HG03139 (cell line): ENCODE results near the gene UGT1A1.
"Not testable (repeated sequence)": the region's sequence is repeated elsewhere in the genome, so short reads cannot be mapped to it uniquely, and the experiment has no call there.

Experiments used
- ATAC-seq: cut with Tn5 transposase; IDR thresholded peaks from one replicate; pipeline ENCODE4 v1.9.1; 2021; ENCODE audit not compliant: unreplicated experiment

The UGT1A1 gene

DNA sequence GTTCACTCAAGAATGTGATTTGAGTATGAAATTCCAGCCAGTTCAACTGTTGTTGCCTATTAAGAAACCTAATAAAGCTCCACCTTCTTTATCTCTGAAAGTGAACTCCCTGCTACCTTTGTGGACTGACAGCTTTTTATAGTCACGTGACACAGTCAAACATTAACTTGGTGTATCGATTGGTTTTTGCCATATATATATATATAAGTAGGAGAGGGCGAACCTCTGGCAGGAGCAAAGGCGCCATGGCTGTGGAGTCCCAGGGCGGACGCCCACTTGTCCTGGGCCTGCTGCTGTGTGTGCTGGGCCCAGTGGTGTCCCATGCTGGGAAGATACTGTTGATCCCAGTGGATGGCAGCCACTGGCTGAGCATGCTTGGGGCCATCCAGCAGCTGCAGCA is at the start of gene UGT1A1:
Gene UGT1A1, plus strand, starts transcription at position 228 of the 400 bp plus-strand sequence. Its CDS starts 18 bp downstream, at position 246.
- no peak for ATAC-seq

DNA sequence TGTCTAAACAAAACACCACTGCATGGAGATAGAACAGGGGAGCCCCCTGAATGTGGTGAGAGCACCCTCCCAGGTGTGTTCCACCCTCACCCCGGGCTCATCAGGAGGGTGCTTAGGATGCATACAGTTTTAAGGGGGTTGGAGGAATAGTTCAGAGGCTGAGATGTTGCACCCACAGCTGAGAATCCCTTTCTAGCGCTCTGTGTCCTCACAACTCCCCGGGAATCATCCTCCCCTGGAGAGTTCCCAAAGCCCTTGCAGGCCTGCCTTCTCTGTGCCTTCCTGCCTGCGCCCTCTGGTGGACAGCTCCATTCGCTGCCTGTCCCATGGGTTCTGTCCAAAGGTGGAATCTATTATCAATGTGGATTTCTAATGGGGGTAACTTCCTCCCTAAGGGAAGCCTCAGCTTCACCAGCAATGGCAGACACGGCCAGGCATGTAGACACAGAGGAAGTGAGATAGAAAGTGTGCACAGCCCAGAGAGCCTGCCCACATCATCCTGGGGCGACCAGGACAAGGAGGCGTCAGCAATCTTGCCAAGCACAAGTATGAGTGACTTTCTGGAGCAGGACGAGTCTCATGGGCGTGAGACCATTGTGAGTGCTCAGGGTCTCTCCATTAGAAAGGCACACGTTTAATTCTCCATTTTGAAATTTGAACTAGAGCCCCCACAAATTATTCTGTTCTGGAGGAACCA is 48.6 kb upstream of the UGT1A1 start:
- no peak for ATAC-seq

DNA sequence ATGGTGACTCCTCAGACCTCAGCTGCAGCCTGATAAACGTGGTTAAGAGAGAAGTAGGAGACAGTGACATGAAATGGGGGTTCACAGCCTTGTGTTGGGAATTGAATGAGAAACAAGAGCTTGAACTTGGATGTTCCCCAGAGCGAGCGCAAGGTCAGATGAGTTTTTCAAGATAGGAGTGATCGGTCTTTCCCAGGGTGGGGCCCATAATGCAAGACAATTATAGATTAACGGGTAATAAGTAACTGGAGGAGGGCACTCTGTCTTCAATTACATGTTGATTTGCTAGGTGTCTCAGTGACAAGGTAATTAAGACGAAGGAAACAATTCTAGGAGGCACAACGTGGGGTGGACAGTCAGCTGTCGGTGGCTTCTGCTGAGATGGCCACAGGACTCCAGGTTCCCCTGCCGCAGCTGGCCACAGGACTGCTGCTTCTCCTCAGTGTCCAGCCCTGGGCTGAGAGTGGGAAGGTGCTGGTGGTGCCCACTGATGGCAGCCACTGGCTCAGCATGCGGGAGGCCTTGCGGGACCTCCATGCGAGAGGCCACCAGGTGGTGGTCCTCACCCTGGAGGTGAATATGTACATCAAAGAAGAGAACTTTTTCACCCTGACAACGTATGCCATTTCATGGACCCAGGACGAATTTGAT is 47.3 kb upstream of the UGT1A1 start, which contains the start of gene UGT1A5:
Gene UGT1A5, plus strand, starts transcription at position 297 of the 651 bp plus-strand sequence. Its CDS starts 85 bp downstream, at position 382.
- no peak for ATAC-seq

DNA sequence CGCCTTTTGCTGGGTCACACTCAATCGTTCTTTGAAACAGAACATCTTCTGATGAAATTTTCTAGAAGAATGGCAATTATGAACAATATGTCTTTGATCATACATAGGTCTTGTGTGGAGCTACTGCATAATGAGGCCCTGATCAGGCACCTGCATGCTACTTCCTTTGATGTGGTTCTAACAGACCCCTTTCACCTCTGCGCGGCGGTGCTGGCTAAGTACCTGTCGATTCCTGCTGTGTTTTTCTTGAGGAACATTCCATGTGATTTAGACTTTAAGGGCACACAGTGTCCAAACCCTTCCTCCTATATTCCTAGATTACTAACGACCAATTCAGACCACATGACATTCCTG is 46.8 kb upstream of the UGT1A1 start:
- no peak for ATAC-seq

DNA sequence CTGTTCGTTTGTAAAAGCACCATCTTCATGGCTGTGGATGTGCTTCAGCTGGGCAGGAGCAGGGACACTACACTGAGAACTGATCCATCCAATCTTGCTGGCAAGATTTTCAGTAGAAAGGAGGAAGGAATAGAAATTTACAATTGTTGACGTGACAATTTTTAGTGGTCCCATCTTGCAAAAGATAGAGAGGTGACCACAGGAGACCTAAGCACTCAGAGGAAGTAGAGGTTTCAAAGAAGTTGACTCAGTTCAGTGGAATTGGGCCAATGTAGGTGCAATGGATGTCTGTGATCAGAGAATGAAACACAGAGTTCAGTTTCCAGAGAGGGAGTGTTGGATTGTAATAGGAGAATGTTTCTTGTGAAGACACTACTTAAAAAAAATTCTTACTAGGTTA is 45.9 kb upstream of the UGT1A1 start:
- no peak for ATAC-seq

DNA sequence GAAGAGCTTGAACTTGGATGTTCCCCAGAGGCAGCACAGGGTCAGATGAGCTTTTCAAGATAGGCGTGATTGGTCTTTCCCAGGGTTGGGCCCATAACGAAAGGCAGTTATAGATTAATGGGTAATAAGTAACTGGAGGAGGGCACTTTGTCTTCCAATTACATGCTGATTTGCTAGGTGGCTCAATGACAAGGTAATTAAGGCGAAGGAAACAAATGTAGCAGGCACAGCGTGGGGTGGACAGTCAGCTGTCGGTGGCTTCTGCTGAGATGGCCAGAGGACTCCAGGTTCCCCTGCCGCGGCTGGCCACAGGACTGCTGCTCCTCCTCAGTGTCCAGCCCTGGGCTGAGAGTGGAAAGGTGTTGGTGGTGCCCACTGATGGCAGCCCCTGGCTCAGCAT is 41.5 kb upstream of the UGT1A1 start, which contains the start of gene UGT1A4:
Gene UGT1A4, plus strand, starts transcription at position 185 of the 400 bp plus-strand sequence. Its CDS starts 85 bp downstream, at position 270.
- no peak for ATAC-seq

DNA sequence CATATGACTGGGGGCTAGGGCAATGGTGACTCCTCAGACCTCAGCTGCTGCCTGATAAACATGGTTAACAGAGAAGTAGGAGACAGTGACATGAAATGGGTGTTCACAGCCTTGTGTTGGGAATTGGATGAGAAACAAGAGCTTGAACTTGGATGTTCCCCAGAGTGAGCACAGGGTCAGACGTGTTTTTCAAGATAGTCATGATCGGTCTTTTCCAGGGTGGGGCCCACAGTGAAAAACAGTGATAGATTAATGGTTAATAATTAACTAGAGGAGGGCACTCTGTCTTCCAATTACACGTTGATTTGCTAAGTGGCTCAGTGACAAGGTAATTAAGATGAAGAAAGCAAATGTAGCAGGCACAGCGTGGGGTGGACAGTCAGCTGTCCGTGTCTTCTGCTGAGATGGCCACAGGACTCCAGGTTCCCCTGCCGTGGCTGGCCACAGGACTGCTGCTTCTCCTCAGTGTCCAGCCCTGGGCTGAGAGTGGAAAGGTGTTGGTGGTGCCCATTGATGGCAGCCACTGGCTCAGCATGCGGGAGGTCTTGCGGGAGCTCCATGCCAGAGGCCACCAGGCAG is 31.3 kb upstream of the UGT1A1 start, which contains the start of gene UGT1A3:
Gene UGT1A3, plus strand, starts transcription at position 320 of the 579 bp plus-strand sequence. Its CDS starts 85 bp downstream, at position 405.
- ATAC-seq, result no peak

DNA sequence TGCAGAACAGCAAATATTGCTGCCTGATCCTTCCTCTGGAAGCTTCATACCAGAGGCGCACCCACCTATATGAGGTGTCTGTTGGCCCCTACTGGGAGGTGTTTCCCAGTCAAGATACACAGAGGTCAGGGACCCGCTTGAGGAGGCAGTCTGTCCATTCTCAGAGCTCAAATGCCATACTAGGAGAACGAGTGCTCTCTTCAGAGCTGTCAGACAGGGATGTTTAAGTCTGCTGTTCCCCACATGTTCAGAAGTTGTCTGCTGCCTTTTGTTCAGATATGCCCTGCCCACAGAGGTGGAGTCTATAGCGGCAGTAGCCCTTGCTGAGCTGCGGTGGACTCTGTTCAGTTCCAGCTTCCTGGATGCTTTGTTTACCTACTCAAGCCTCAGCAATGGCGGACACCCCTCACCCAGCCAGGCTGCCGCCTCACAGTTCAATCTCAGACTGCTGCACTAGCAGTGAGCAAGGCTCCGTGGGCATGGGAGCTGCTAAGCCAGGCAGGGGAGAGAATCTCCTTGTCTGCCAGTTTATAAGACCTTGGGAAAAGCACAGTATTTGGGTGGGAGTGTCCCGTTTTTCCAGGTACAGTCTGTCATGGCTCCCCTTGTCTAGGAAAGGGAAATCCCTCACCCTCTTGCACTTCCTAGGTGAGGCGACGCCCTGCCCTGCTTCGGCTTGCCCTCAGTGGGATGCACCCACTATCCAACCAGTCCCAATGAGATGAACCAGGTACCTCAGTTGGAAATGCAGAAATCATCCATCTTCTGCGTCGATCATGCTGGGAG is 23.0 kb upstream of the UGT1A1 start:
- ATAC-seq, result not testable (repeated sequence)

DNA sequence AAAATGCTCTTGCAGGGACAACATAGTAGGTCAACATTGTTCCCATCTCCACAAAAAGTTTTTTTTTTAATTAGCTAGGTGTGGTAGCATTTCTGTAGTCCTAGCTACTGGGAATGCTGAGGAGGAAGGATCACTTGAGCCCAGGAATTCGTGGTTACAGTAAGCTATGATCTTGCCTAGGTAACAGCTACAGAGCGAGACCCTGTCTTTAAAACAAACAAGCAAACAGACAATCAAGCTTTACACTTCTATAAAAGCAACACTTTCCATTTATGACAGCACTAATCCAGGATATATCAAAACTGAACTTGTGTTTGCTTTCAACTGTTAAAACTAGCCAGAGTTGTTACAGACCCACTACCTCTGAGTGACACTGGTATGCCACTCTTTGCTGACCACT is 19.2 kb upstream of the UGT1A1 start:
- ATAC-seq, result no peak

DNA sequence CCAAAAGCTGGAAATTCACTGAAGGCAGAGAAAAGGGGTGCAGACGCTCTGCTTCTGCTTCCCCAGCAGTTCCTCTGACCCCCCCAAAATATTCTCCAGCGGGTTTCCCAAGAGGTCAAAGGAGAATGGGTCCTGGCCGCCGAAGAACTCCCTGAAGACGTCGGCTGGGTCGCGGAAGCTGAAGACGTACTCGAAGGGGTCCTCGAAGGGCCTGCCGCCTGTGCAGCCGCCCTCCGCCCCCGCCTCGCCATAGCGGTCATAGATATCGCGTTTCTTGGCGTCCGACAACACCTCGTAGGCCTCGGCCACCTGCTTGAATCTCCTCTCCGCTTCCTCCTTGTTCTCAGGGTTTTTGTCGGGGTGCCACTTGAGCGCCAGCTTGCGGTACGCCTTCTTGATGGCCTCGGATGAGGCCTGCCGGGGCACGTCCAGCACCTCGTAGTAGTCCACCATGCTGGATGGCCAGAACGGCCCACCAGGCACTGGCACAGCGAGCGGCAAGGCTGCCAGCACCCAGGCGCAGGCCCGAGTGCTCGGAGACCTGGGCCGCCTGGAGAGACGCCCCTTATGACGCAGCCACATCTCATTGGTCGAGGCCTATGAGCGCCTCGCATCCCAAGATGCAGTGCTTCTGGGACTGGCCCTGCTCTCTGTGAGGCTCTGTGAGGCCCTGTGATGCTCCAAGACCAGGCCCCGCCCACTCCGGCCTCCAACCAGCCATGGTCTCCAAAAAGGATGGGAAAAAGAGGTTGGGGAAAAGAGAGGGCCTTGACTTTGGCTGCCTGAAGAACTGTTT is 16.4 kb upstream of the UGT1A1 start:
- ATAC-seq, result no peak

DNA sequence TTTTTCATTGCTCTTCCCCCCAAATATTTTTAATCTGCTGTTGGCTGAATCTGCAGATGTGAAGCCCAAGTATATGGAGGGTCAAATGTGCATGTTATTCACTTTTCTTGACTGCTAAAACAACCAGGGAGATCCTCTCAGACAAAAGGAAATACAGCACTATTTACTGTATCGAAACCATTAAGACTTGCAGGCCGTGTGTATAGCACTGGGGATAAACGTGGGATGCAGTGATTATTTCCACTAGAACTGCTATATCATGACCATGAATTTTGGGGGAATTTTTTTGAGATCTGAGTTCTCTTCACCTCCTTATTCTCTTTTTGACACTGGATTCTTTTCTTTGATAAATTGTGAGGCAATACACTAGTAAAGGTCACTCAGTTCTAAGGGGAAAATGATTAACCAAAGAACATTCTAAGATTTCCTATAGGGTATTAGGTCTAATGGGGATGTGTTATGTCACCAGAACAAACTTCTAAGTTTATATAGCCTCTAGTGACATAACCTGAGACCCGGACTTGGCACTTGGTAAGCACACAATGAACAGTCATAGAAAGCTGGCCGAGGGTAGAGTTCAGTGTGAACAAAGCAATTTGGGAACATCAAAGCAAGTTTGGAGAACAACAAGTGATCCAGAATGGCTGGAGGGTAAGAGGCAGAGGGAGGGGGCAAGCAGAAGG is 14.9 kb upstream of the UGT1A1 start:
- no peak for ATAC-seq

DNA sequence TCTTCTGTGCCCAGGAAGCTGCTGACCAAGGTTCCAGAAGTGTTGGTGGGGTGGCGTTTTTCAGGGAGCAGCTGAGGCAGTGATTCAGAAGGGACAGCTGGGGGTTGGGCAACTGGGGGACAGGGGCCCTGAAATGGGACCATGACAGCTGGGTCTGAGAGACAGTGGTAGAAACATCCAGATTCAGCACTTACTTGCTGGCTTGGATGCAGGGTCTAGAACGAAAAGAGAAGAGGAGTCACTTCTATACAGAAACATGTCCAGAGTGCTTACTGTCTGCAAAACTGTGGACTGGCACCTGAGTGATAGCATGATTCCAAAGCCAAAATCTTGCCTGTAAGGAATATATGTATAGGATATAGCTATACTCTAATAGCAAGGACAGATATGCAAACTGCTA is 14.2 kb upstream of the UGT1A1 start:
- ATAC-seq, result not testable (repeated sequence)

DNA sequence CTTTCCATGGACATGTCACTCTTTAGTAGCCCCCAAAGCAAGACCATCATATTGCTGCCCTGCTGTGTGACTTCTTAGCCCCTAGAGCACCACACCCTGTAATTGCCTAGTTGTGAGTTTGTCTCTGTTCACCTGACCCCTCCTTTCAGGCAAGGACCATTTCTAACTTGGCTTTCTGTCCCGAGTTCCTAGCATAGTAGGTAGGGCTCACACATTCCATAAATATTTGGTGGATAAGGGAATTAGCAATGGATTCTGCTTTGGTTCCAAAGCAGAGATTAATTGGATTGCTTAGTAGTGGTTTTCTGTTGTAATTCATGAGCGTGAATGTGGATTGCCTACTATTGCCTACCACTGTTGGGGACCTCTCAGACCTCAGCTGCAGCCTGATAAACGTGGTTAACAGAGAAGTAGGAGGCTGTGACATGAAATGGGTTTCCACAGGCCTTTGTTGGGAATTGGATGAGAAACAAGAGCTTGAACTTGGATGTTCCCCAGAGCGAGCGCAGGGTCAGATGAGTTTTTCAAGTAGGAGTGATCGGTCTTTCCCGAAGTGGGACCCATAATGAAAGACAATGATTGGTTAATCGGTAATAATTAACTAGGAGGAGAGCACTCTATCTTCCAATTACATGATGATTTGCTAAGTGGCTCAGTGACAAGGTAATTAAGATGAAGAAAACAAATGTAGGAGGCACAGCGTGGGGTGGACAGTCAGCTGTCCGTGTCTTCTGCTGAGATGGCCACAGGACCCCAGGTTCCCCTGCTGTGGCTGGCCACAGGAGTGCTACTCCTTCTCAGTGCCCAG is 13.4 kb upstream of the UGT1A1 start:
- ATAC-seq, result no peak

DNA sequence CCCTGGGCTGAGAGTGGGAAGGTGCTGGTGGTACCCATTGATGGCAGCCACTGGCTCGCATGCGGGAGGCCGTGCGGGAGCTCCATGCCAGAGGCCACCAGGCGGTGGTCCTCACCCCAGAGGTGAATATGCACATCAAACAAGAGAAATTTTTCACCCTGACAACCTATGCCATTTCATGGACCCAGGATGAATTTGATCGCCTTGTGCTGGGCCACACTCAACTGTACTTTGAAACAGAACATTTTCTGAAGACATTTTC is 12.9 kb upstream of the UGT1A1 start:
- no peak for ATAC-seq

DNA sequence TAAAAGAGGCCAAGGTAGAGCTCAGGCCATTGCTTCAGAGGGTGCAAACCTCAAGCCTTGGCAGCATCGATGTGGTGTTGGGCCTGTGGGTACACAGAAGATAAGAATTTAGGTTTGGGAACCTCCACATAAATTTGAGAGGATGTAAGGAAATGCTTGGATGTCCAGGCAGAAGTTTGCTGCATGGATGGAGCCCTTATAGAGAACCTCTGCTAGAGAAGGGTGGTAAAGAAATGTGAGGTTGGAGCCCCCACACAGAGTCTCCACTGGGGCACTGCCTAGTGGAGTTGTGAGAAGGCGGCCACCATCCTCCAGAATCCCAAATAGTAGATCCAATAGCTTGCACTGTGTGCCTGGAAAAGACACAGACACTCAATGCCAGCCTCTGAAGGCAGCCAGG is 9.4 kb upstream of the UGT1A1 start:
- ATAC-seq, result not testable (repeated sequence)

DNA sequence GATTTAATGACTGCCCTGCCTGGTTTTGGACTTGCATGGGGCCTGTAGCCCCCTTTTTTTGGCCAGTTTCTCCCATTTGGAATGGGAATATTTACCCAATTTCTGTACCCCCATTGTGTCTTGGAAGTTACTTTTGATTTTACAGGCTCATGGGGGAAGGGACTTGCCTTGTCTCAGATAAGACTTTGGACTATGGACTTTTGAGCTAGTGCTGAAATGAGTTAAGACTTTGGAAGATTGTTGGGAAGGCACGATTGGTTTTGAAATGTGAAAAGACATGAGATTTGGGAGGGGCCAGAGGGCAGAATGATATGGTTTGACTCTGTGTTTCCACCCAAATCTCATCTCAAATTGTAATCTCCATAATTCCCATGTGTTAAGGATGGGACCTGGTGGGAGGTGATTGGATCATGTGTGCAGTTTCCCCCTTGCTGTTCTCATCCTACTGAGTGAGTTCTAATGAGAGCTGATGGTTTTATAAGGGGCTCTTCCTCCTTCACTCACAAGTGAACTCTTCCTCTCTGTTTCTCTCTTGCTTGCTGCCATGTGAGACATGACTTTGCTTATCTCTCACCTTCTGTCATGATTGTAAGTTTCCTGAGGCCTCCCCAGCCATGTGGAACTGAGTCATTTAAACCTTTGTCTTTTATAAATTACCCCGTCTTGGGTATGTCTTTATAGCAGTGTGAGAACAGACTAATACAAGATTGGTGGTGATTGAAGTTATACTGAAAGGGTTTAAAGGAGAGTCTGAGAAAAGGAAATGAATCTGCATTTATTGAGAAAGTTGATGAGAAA is 8.7 kb upstream of the UGT1A1 start:
- ATAC-seq, result not testable (repeated sequence)

DNA sequence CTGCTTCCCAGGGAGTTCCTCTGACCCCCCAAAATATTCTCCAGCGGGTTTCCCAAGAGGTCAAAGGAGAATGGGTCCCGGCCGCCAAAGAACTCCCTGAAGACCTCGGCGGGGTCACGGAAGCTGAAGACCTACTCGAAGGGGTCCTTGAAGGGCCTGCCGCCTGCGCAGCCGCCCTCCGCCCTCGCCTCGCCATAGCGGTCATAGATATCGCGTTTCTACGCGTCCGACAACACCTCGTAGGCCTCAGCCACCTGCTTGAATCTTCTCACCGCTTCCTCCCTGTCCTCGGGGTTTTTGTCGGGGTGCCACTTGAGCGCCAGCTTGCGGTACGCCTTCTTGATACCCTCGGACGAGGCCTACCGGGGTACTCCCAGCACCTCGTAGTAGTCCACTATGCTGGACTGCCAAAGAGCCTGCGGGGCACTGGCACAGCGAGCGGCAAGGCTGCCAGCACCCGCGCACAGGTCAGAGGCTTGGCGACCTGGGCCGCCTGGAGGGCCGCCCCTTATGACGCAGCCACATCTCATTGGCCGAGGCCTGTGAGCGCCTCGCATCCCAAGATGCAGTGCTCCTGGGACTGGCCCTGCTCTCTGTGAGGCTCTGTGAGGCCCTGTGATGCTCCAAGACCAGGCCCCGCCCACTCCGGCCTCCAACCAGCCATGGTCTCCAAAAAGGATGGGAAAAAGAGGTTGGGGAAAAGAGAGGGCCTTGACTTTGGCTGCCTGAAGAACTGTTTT is 5.0 kb upstream of the UGT1A1 start:
- ATAC-seq, result no peak
